HepG2 (cell line): ENCODE results near the gene AMIGO1. TPM values are rescaled to one million over a fixed set of nuclear protein-coding genes. Genes with fewer than 3 reads are reported as not detected.

Experiments
- FOXC1 ChIP-seq: sonication (generic); formaldehyde crosslinking; IDR thresholded peaks from 2 replicates; pipeline ENCODE4 v1.8.0; 2022; ENCODE audit warnings: mild to moderate bottlenecking, missing genetic modification reagents, borderline replicate concordance
- HDAC2 ChIP-seq: sonication (generic); formaldehyde crosslinking; IDR thresholded peaks from 2 replicates; pipeline ENCODE4 v1.4.0; 2020; ENCODE audit warnings: missing genetic modification reagents
- HHEX ChIP-seq: IDR thresholded peaks from 2 replicates; pipeline ENCODE4 v1.6.1; 2016; ENCODE audit warnings: control low read depth
- KIAA2018 ChIP-seq: sonication (generic); formaldehyde crosslinking; IDR thresholded peaks from 2 replicates; pipeline ENCODE4 v1.5.0; 2020; ENCODE audit warnings: mild to moderate bottlenecking, missing genetic modification reagents, borderline replicate concordance
- MYC ChIP-seq: sonication (generic); formaldehyde crosslinking; IDR thresholded peaks from 2 replicates; pipeline ENCODE4 v1.9.0; 2021; ENCODE audit warnings: missing genetic modification reagents, borderline replicate concordance
- RXRA ChIP-seq: sonication (generic); formaldehyde crosslinking; IDR thresholded peaks from 2 replicates; pipeline ENCODE4 v1.5.1; 2020; ENCODE audit warnings: missing genetic modification reagents
- THAP7 ChIP-seq: sonication (generic); formaldehyde crosslinking; IDR thresholded peaks from 2 replicates; pipeline ENCODE4 v1.8.1; 2023; ENCODE audit warnings: mild to moderate bottlenecking, missing genetic modification reagents
- WIZ ChIP-seq: sonication (generic); formaldehyde crosslinking; IDR thresholded peaks from 2 replicates; pipeline ENCODE4 v1.5.1; 2020; ENCODE audit warnings: mild to moderate bottlenecking, missing genetic modification reagents
- ZHX2 ChIP-seq, 2 experiments: sonication (generic) in 1 of 2; formaldehyde crosslinking in 1 of 2; IDR thresholded peaks; 2 replicates each; pipeline versions ENCODE4 v1.6.1 to v1.9.0; 2014 to 2022; ENCODE audit warnings: antibody characterized with exemption in 1 of 2, borderline replicate concordance in 1 of 2, inconsistent platforms in 1 of 2, low read depth in 1 of 2, missing genetic modification reagents in 1 of 2
- ZNF124 ChIP-seq: sonication (generic); formaldehyde crosslinking; IDR thresholded peaks from 2 replicates; pipeline ENCODE4 v1.4.0; 2020; ENCODE audit warnings: missing genetic modification reagents
- ZNF335 ChIP-seq: sonication (generic); formaldehyde crosslinking; IDR thresholded peaks from 2 replicates; pipeline ENCODE4 v1.4.0; 2020; ENCODE audit warnings: missing genetic modification reagents
- ZNF343 ChIP-seq: sonication (generic); formaldehyde crosslinking; IDR thresholded peaks from 2 replicates; pipeline ENCODE4 v1.4.0; 2020; ENCODE audit warnings: mild to moderate bottlenecking, missing genetic modification reagents
- ZNF563 ChIP-seq: sonication (generic); formaldehyde crosslinking; IDR thresholded peaks from 2 replicates; pipeline ENCODE4 v1.8.0; 2022; ENCODE audit warnings: mild to moderate bottlenecking, moderate library complexity, missing genetic modification reagents
- polyA plus RNA-seq, 8 experiments: library from polyadenylated mRNA; depleted of rRNA in 3 of 8; stranded (reverse) in 7 of 8; unstranded in 1 of 8; fragments of >200 nt; fragmentation: Illumina TruSeq in 4 of 8; extraction: Trizol in 4 of 8; gene quantifications; 2 replicates each; pipeline versions ENCODE4 v1.2.1 to v1.2.3, GENCODE V29; 2011 to 2016; ENCODE audit warnings: low read depth in 4 of 8, missing spikeins in 1 of 8, mixed read lengths in 1 of 8; ENCODE audit not compliant: insufficient read depth in 1 of 8
- total RNA-seq, 5 experiments: library from RNA; depleted of rRNA; stranded (reverse); fragments of >200 nt; fragmentation: Illumina TruSeq; extraction: Trizol; gene quantifications; 2 replicates each; pipeline ENCODE4 v1.2.3, GENCODE V29; 2016; ENCODE audit warnings: low read depth in 1 of 5

AMIGO1 gene
- total and polyA plus RNA-seq, 2 of the 13 experiments (the other 11 are each of a cell fraction or from before 2014, with no cell fraction given): 0.40 to 1.3 TPM

- TF ChIP-seq ZHX2 (IDR thresholded peaks at IDR 0.05; ENCODE audit: low read depth) (peak; percentile 52; the same call in 1 of the 2 replicates), ZHX2 (CRISPR knock-in tag; IDR thresholded peaks at IDR 0.05; ENCODE audit: borderline replicate concordance) (no peak), FOXC1 (CRISPR knock-in tag) (peak; percentile 87; the same call in 1 of the 2 replicates), WIZ (no peak), ZNF563 (CRISPR knock-in tag) (no peak; the same call in 1 of the 2 replicates), RXRA (CRISPR knock-in tag) (no peak; the same call in 1 of the 2 replicates), THAP7 (CRISPR knock-in tag) (no peak), ZNF343 (CRISPR knock-in tag) (0 out of 2 replicates have a peak, but pooled peaks have one; percentile 21), ZNF335 (no peak; the same call in 1 of the 2 replicates), ZNF124 (peak; percentile 86; the same call in 1 of the 2 replicates), HDAC2 (CRISPR knock-in tag) (0 out of 2 replicates have a peak, but pooled peaks have one; percentile 43), KIAA2018 (CRISPR knock-in tag) (no peak), HHEX (no peak), MYC (peak; percentile 88)
These were observed 25.6 kb downstream of the AMIGO1 start, which contains the start of gene ATXN7L2 (continued) for GRCh38 chr1:109483672-109484518.
